Nephron (organoid): ENCODE results near the gene NAA16.

ENCODE experiments used
- H3K27ac Mint-ChIP-seq, 3 experiments: 2 replicates each; pipeline ENCODE4 v1.8.0; 2020; ENCODE audit warnings: mixed read lengths in 3 of 3, mild to moderate bottlenecking in 2 of 3, moderate library complexity in 1 of 3
- H3K27me3 Mint-ChIP-seq: 2 replicates; pipeline ENCODE4 v1.8.0; 2021; ENCODE audit warnings: low read depth, mild to moderate bottlenecking, moderate library complexity, mixed read lengths
- H3K36me3 Mint-ChIP-seq: 2 replicates; pipeline ENCODE4 v1.8.0; 2020; ENCODE audit warnings: low read depth, mixed read lengths
- H3K4me1 Mint-ChIP-seq: 2 replicates; pipeline ENCODE4 v1.8.0; 2020; ENCODE audit warnings: mixed read lengths
- H3K4me3 Mint-ChIP-seq, 3 experiments: 2 replicates each; pipeline ENCODE4 v1.8.0; 2020; ENCODE audit warnings: mild to moderate bottlenecking in 3 of 3, mixed read lengths in 3 of 3, moderate library complexity in 2 of 3
- H3K9me3 Mint-ChIP-seq: 2 replicates; pipeline ENCODE4 v1.8.0; 2020; ENCODE audit warnings: mixed read lengths
- CTCF ChIP-seq, 3 experiments: fragments of 200-600 bp; sonication (generic); IDR thresholded peaks; one replicate each; pipeline ENCODE4 v1.5.0; 2021; ENCODE audit warnings: antibody characterized with exemption in 3 of 3; ENCODE audit not compliant: unreplicated experiment in 3 of 3

The NAA16 gene

GRCh38 chr13:41286370-41286769, 24.7 kb upstream of the NAA16 start:
- H3K27ac Mint-ChIP-seq, result no peak overlapping the region
- no peak for TF ChIP-seq CTCF (IDR thresholded peaks at IDR 0.05; ENCODE audit: unreplicated experiment in 3 of 3)
- H3K9me3 Mint-ChIP-seq, result peaks cover under 1% of the 10 kb centered on the region
- no peaks in the 10 kb centered on the region for H3K27me3 Mint-ChIP-seq
- no peak overlapping the region for H3K4me3 Mint-ChIP-seq
- no peaks in the 10 kb centered on the region for H3K4me1 Mint-ChIP-seq
- H3K36me3 Mint-ChIP-seq, result no peaks in the 10 kb centered on the region

- Mint-ChIP-seq H3K27ac (no peak overlapping the region), H3K4me3 (no peak overlapping the region), H3K9me3 (peaks cover 2% of the 10 kb centered on the region), H3K4me1 (no peaks in the 10 kb centered on the region), H3K27me3 (no peaks in the 10 kb centered on the region), H3K36me3 (no peaks in the 10 kb centered on the region)
- TF ChIP-seq CTCF (IDR thresholded peaks at IDR 0.05; ENCODE audit: unreplicated experiment in 3 of 3), result no peak
Observed at GRCh38 chr13:41289463-41289881, 21.6 kb upstream of the NAA16 start.

DNA sequence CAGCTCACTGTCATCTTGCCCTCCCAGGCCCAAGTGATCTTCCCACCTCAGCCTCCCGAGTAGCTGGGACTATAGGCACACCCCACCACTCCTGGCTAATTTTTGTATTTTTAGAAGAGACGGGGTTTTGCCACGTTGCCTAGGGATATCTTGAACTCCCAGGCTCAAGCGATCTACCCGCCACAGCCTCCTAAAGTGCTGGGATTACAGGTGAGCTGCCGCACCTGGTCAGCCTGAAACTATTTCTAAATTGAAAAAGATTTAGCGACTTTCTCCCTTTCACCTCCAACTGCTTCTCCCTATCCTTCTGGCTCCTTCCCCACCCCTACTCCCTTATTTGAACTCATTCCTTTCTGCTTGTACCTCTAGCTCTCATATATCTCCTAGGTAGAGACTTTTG, 19.8 kb upstream of the NAA16 start:
- no peak overlapping the region for H3K27ac Mint-ChIP-seq
- H3K4me3 Mint-ChIP-seq, result no peak overlapping the region
- H3K9me3 Mint-ChIP-seq, result peaks cover 5% of the 10 kb centered on the region
- no peak for TF ChIP-seq CTCF (IDR thresholded peaks at IDR 0.05; ENCODE audit: unreplicated experiment in 3 of 3)
- H3K36me3 Mint-ChIP-seq, result no peaks in the 10 kb centered on the region
- no peaks in the 10 kb centered on the region for H3K4me1 Mint-ChIP-seq
- H3K27me3 Mint-ChIP-seq, result no peaks in the 10 kb centered on the region

GRCh38 chr13:41293272-41293671, 17.8 kb upstream of the NAA16 start:
- no peaks in the 10 kb centered on the region for H3K36me3 Mint-ChIP-seq
- H3K9me3 Mint-ChIP-seq, result peaks cover 5% of the 10 kb centered on the region
- no peaks in the 10 kb centered on the region for H3K4me1 Mint-ChIP-seq
- H3K27ac Mint-ChIP-seq, result no peak overlapping the region
- no peak overlapping the region for H3K4me3 Mint-ChIP-seq
- H3K27me3 Mint-ChIP-seq, result no peaks in the 10 kb centered on the region
- no peak for TF ChIP-seq CTCF (IDR thresholded peaks at IDR 0.05; ENCODE audit: unreplicated experiment in 3 of 3)

- Mint-ChIP-seq H3K9me3 (peaks cover 5% of the 10 kb centered on the region), H3K36me3 (no peaks in the 10 kb centered on the region), H3K4me3 (no peak overlapping the region), H3K27ac (no peak overlapping the region), H3K27me3 (no peaks in the 10 kb centered on the region), H3K4me1 (no peaks in the 10 kb centered on the region)
- TF ChIP-seq CTCF (IDR thresholded peaks at IDR 0.05; ENCODE audit: unreplicated experiment in 3 of 3), result no peak
Observed at GRCh38 chr13:41294914-41295313, 16.2 kb upstream of the NAA16 start.

GRCh38 chr13:41295973-41296372, 15.1 kb upstream of the NAA16 start:
- no peak for TF ChIP-seq CTCF (IDR thresholded peaks at IDR 0.05; ENCODE audit: unreplicated experiment in 3 of 3)
- Mint-ChIP-seq H3K36me3 (no peaks in the 10 kb centered on the region), H3K27me3 (no peaks in the 10 kb centered on the region), H3K4me1 (no peaks in the 10 kb centered on the region), H3K9me3 (peaks cover 5% of the 10 kb centered on the region), H3K27ac (no peak overlapping the region), H3K4me3 (no peak overlapping the region)
